Middle frontal gyrus (tissue), 1 donor: ENCODE measurements around the gene THPO.
"Not testable (repeated sequence)": the region's sequence is repeated elsewhere in the genome, so short reads cannot be mapped to it uniquely, and the experiment has no call there.

Experiments used
- DNase-seq: peaks from one replicate; pipeline ENCODE4 v3.0.0-alpha.2; 2015; ENCODE audit warnings: low spot score; ENCODE audit errors: extremely low spot score

The THPO gene

DNA sequence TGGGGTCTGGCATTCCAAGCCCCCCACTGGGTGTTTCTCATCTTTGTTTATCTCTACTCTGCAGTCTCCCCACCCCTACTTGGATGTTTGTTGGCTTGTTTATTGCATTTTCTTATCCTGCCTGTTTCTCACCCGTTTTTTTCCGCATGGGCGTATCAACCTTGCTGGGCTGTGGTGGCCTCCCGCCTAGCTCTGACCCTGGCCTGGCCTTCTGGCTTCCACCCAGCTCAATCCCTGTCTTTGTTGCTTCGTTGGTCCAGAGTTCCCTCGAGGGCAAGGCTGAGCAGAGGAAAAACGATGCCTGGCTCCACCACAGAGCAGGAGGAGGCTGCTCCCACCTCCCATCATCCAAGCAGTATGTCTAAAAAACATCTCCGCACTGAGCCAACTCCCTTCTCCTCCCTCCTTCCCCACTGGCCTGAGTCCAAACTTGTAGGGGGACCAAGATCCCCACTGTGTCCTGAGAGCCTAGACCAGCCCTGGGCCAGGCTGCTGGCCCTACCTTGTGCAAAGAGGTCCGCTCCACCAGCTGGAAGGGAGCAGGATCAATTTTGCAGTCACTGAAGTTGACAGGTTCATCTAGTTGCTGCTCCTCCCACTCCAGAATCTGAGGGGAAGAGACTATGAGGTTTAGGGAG, 26.4 kb downstream of the THPO start:
- DNase-seq: no peak

GRCh38 chr3:184350618-184351017, 27.4 kb downstream of the THPO start:
- no peak for DNase-seq

- no peak for DNase-seq
Measured at GRCh38 chr3:184349563-184350470, 28.2 kb downstream of the THPO start.

- no peak for DNase-seq
Measured at GRCh38 chr3:184348057-184348382, 30.0 kb downstream of the THPO start.

GRCh38 chr3:184347321-184348056, 30.5 kb downstream of the THPO start:
- no peak for DNase-seq

- DNase-seq: no peak
Measured at GRCh38 chr3:184346480-184347190, 31.4 kb downstream of the THPO start.

- peak; percentile 87 for DNase-seq
Measured at GRCh38 chr3:184345317-184346144, 32.5 kb downstream of the THPO start.

GRCh38 chr3:184344579-184345316, 33.3 kb downstream of the THPO start:
- no peak for DNase-seq

- DNase-seq: no peak
Measured at GRCh38 chr3:184343200-184343876, 34.7 kb downstream of the THPO start.

GRCh38 chr3:184341925-184342324, 36.1 kb downstream of the THPO start:
- no peak for DNase-seq

- DNase-seq: not testable (repeated sequence)
Measured at GRCh38 chr3:184339451-184340135, 38.4 kb downstream of the THPO start.

GRCh38 chr3:184339001-184339400, 39.0 kb downstream of the THPO start:
- no peak for DNase-seq

DNA sequence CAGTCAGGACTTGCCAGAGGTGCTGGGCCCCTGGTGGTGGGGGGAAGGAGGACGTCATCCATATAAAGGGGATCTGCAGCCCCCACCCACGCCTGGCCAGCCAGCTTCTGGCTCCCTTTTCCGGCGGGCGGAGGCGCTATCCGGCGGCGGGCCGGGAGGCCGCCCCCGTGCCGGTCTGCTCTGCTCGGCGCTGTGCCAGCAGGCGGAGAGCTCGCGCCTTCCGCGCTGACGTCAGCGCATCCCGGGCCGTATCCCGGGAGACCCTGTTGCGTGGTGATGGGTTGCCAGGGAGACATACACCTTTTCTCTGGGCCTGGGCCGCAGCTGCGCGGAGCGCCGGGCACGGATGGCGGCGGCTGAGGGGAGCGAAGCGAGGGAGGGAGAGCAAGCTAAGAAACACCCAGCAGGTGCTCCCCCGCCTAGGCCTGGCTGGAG, 39.5 kb downstream of the THPO start:
- DNase-seq: peak; percentile 78

- DNase-seq: no peak
Measured at GRCh38 chr3:184337981-184338380, 40.0 kb downstream of the THPO start.

- DNase-seq: peak; percentile 59
Measured at GRCh38 chr3:184337399-184337714, 40.6 kb downstream of the THPO start, which contains the start of gene FAM131A. TSS of gene FAM131A (plus strand) at chr3:184337600. CDS start at chr3:184337631, 31 bp downstream.

GRCh38 chr3:184336547-184337398, 41.2 kb downstream of the THPO start:
- peak; percentile 63 for DNase-seq

- peak; percentile 86 for DNase-seq
Measured at GRCh38 chr3:184335661-184336546, 42.1 kb downstream of the THPO start.
